HCT116 (cell line): ENCODE data around the gene PEX11B. TPM values are rescaled to one million over a fixed set of nuclear protein-coding genes. Genes with fewer than 3 reads are reported as not detected.

Source experiments
- ATAC-seq: fragments of 200-7000 bp; cut with Tn5 transposase; 2 replicates; pipeline ENCODE4 v1.9.1; 2020; ENCODE audit warnings: mild to moderate bottlenecking, moderate library complexity
- BruUV-seq: library from RNA; stranded (reverse); fragments of 400-500 nt; replicated peaks from 2 replicates; lab custom pipeline; 2021; lab: Mats Ljungman, UMichigan
- CTCF ChIA-PET: fragments of 300-600 bp; sonication (Branson Sonifier 250); formaldehyde crosslinking; loops from one replicate; lab custom pipeline; 2021; ENCODE audit warnings: antibody characterized with exemption; lab: Charles Lee
- POLR2A ChIA-PET: fragments of 300-600, 350-600 bp; sonication (Branson Sonifier 250); formaldehyde crosslinking; loops from one replicate; lab custom pipeline; 2021; ENCODE audit warnings: antibody characterized with exemption; lab: Charles Lee
- RAD21 ChIA-PET, 2 experiments: fragments of 300-600 bp; sonication (Branson Sonifier 250); formaldehyde crosslinking; loops; one replicate each; lab custom pipeline; 2023; ENCODE audit warnings: low total read pairs in 2 of 2; ENCODE audit not compliant: uncharacterized antibody in 2 of 2, unreplicated experiment in 2 of 2, low non-redundant PET in 1 of 2; lab: Charles Lee
- DNase-seq: peaks from one replicate; pipeline ENCODE4 v3.0.0-alpha.2; 2010; ENCODE audit warnings: low read depth, low spot score
- H2AFZ ChIP-seq: fragments of 200-600 bp; shearing (Covaris generic), sonication (generic); 2 replicates; pipeline ENCODE4 v1.6.1; 2017; ENCODE audit warnings: low read depth, mixed run types, mixed read lengths, antibody characterized with exemption, low read length; ENCODE audit not compliant: poor library complexity, severe bottlenecking
- H3K27ac ChIP-seq: 2 replicates; pipeline ENCODE4 v1.5.1; 2012; ENCODE audit warnings: low read depth, low read length
- H3K27me3 ChIP-seq: fragments of 200-600 bp; sonication (generic); 2 replicates; pipeline ENCODE4 v1.6.1; 2016; ENCODE audit warnings: mixed run types, low read length, mixed read lengths; ENCODE audit not compliant: insufficient read depth
- H3K36me3 ChIP-seq, 2 experiments: fragments of 200-500 bp in 1 of 2; fragments of 200-600 bp in 1 of 2; sonication (Bioruptor generic) in 1 of 2; sonication (generic) in 1 of 2; 2 replicates each; pipeline versions ENCODE4 v1.5.1 to v1.6.1; 2014 to 2016; ENCODE audit warnings: low read length in 2 of 2, inconsistent platforms in 1 of 2, mixed read lengths in 1 of 2, mixed run types in 1 of 2; ENCODE audit not compliant: insufficient read depth in 2 of 2, control insufficient read depth in 1 of 2
- H3K4me1 ChIP-seq, 2 experiments: fragments of 200-600 bp in 1 of 2; sonication (generic) in 1 of 2; 2 replicates each; pipeline versions ENCODE4 v1.5.1 to v1.6.1; 2012 to 2017; ENCODE audit warnings: low read length in 2 of 2, inconsistent platforms in 1 of 2, mild to moderate bottlenecking in 1 of 2, mixed read lengths in 1 of 2, mixed run types in 1 of 2, moderate library complexity in 1 of 2; ENCODE audit not compliant: insufficient read depth in 2 of 2, control insufficient read depth in 1 of 2
- H3K4me2 ChIP-seq: fragments of 200-600 bp; sonication (generic); 2 replicates; pipeline ENCODE4 v1.6.1; 2017; ENCODE audit warnings: mixed run types, low read length, mixed read lengths
- H3K4me3 ChIP-seq, 2 experiments: fragments of 200-600 bp in 1 of 2; sonication (generic) in 1 of 2; replicated peaks in 1 of 2; 2 replicates each; pipeline ENCODE4 v1.5.1; 2011 to 2016; ENCODE audit warnings: low read length in 2 of 2, control low read depth in 1 of 2, low read depth in 1 of 2, mild to moderate bottlenecking in 1 of 2, mixed read lengths in 1 of 2, mixed run types in 1 of 2
- H3K79me2 ChIP-seq: fragments of 200-600 bp; sonication (generic); 2 replicates; pipeline ENCODE4 v1.6.1; 2017; ENCODE audit warnings: mild to moderate bottlenecking, mixed run types, low read length, moderate library complexity, mixed read lengths; ENCODE audit not compliant: insufficient read depth
- H3K9ac ChIP-seq: fragments of 200-600 bp; sonication (generic); 2 replicates; pipeline ENCODE4 v1.6.1; 2016; ENCODE audit warnings: low read length, mixed read lengths
- H3K9me2 ChIP-seq: fragments of 200-600 bp; sonication (generic), shearing (Covaris generic); 2 replicates; pipeline ENCODE4 v1.6.1; 2017; ENCODE audit warnings: mixed run types, mild to moderate bottlenecking, moderate library complexity; ENCODE audit not compliant: insufficient read depth
- H3K9me3 ChIP-seq, 2 experiments: fragments of 200-500 bp in 1 of 2; fragments of 200-600 bp in 1 of 2; sonication (Bioruptor generic) in 1 of 2; sonication (generic) in 1 of 2; 2 replicates each; pipeline ENCODE4 v1.6.1; 2014 to 2017; ENCODE audit warnings: low read length in 2 of 2, mixed read lengths in 2 of 2, inconsistent platforms in 1 of 2, low read depth in 1 of 2, mild to moderate bottlenecking in 1 of 2, mixed run types in 1 of 2, moderate library complexity in 1 of 2; ENCODE audit not compliant: control insufficient read depth in 1 of 2, insufficient read depth in 1 of 2
- H4K20me1 ChIP-seq: fragments of 200-600 bp; sonication (generic), shearing (Covaris generic); 2 replicates; pipeline ENCODE4 v1.6.1; 2017; ENCODE audit warnings: mixed run types, mild to moderate bottlenecking, moderate library complexity; ENCODE audit not compliant: insufficient read depth
- CTCF ChIP-seq, 3 experiments: fragments of 200-600 bp in 1 of 3; sonication (generic) in 1 of 3; IDR thresholded peaks in 2 of 3; conservative IDR thresholded peaks in 1 of 3; 2 replicates each; pipeline ENCODE4 v1.5.1; 2012 to 2017; ENCODE audit warnings: low read depth in 2 of 3, low read length in 2 of 3, antibody characterized with exemption in 1 of 3, borderline replicate concordance in 1 of 3, control low read depth in 1 of 3, mild to moderate bottlenecking in 1 of 3, mixed read lengths in 1 of 3, mixed run types in 1 of 3, moderate library complexity in 1 of 3; ENCODE audit not compliant: insufficient read depth in 1 of 3
- MAX ChIP-seq: IDR thresholded peaks from 2 replicates; pipeline ENCODE4 v1.6.1; 2012
- RAD21 ChIP-seq: IDR thresholded peaks from 2 replicates; pipeline ENCODE4 v1.6.1; 2012; ENCODE audit warnings: low read depth, mild to moderate bottlenecking
- ZFX ChIP-seq: fragments of 450-650 bp; IDR thresholded peaks from 2 replicates; pipeline ENCODE4 v1.6.1; 2017
- intact Hi-C: fragments of 100-400 bp; cut with micrococcal nuclease; formaldehyde crosslinking; loops from 2 replicates; pipeline ENCODE4 v1.10.0; 2022
- total RNA-seq: library from RNA; stranded (reverse); gene quantifications from one replicate; pipeline ENCODE4 v1.2.1, GENCODE V29; 2021; ENCODE audit not compliant: unreplicated experiment

The PEX11B gene
- total RNA-seq, 1 experiment from 2014 or later, result 20.9 TPM

- no peak overlapping the region for H3K27ac ChIP-seq
- H3K79me2 ChIP-seq, result no peaks in the 10 kb centered on the region
- no peak for TF ChIP-seq ZFX
- TF ChIP-seq, all 23 proteins: peak for 0
- H3K4me3 ChIP-seq, result no peak overlapping the region
- CTCF ChIA-PET, result interaction anchor here (0.7 to 2.8 kb wide), 3 partner anchors 15 to 87 kb away, joined by 4 to 19 read pairs (median 8); no protein-coding TSS in a partner anchor
- no peaks in the 10 kb centered on the region for H3K9me3 ChIP-seq
- H4K20me1 ChIP-seq, result no peaks in the 10 kb centered on the region
- no peak overlapping the region for H2AFZ ChIP-seq
- H3K27me3 ChIP-seq, result no peaks in the 10 kb centered on the region
- BruUV-seq, result no TSS peak
- H3K4me1 ChIP-seq, result peaks cover 5 to 14% of the 10 kb centered on the region in 2 experiments; a peak in 3 of 4 replicates
- DNase-seq (no peak), ATAC-seq (no peak)
- H3K9ac ChIP-seq, result no peak overlapping the region
- no peak overlapping the region for H3K4me2 ChIP-seq
- POLR2A ChIA-PET, result interaction anchor here (1.2 to 2.4 kb wide), 2 partner anchors 15 to 20 kb away, joined by 3 to 10 read pairs; partner anchors contain the start of gene RBM8A
- RAD21 ChIA-PET, result no interaction called here
- intact Hi-C loops, result loop anchor here (5.0 kb wide), 1 partner anchor 60 kb away; the partner anchor contains the start of gene NUDT17
- peaks cover 2 to 5% of the 10 kb centered on the region in 2 experiments; a peak in 3 of 4 replicates for H3K36me3 ChIP-seq
- no peaks in the 10 kb centered on the region for H3K9me2 ChIP-seq
Measured at GRCh38 chr1:145906954-145907753, 11.4 kb downstream of the PEX11B start.

GRCh38 chr1:145901312-145902021, 17.1 kb downstream of the PEX11B start:
- H3K9me2 ChIP-seq, result no peaks in the 10 kb centered on the region
- H4K20me1 ChIP-seq, result no peaks in the 10 kb centered on the region
- no peak overlapping the region for H3K4me2 ChIP-seq
- ATAC-seq (peak; percentile 78), DNase-seq (no peak)
- H3K4me3 ChIP-seq, result no peak overlapping the region
- H3K79me2 ChIP-seq, result no peaks in the 10 kb centered on the region
- BruUV-seq, result no TSS peak
- H3K4me1 ChIP-seq, result no peaks in the 10 kb centered on the region
- TF ChIP-seq MAX (no peak), RAD21 (peak; percentile 19; the same call in 1 of the 2 replicates), CTCF (IDR thresholded peaks at IDR 0.05 in 2 of 3, conservative IDR thresholded peaks at IDR 0.05 in 1 of 3; ENCODE audit: borderline replicate concordance in 1 of 3, insufficient read depth in 1 of 3, low read depth in 2 of 3, low read length in 2 of 3) (peak; percentile 23 to 32 (median 26); a peak in 4 of 6 replicates)
- H3K9ac ChIP-seq, result no peak overlapping the region
- POLR2A ChIA-PET, result no interaction called here
- H3K36me3 ChIP-seq, result no peaks in the 10 kb centered on the region
- intact Hi-C loops, result no loop called here
- H3K9me3 ChIP-seq, result no peaks in the 10 kb centered on the region
- no peak overlapping the region for H3K27ac ChIP-seq
- RAD21 ChIA-PET, result no interaction called here
- no peak overlapping the region for H2AFZ ChIP-seq
- H3K27me3 ChIP-seq, result no peaks in the 10 kb centered on the region
- CTCF ChIA-PET, result interaction anchor here (1.3 kb wide), 1 partner anchor 9 kb away, joined by 4 read pairs; no protein-coding TSS in a partner anchor
